HepG2 (cell line): ENCODE measurements around the gene SERPIND1. TPM values are rescaled to one million over a fixed set of nuclear protein-coding genes. Genes with fewer than 3 reads are reported as not detected.

Experiments used
- GMEB2 ChIP-seq: IDR thresholded peaks from 2 replicates; pipeline ENCODE4 v1.6.1; 2016; ENCODE audit warnings: missing biosample characterization, missing genetic modification reagents, low read depth
- KAT7 ChIP-seq: IDR thresholded peaks from 2 replicates; pipeline ENCODE4 v1.6.1; 2018; ENCODE audit warnings: borderline replicate concordance, missing compliant biosample characterization
- NCOA1 ChIP-seq: sonication (generic); formaldehyde crosslinking; IDR thresholded peaks from 2 replicates; pipeline ENCODE4 v1.9.0; 2021; ENCODE audit warnings: missing genetic modification reagents
- PAF1 ChIP-seq: IDR thresholded peaks from 2 replicates; pipeline ENCODE4 v1.6.1; 2016; ENCODE audit warnings: missing genetic modification reagents, missing compliant biosample characterization
- RBM22 ChIP-seq: fragments of 200-400 bp; formaldehyde crosslinking; optimal IDR thresholded peaks from 2 replicates; pipeline ENCODE3; 2017; ENCODE audit warnings: mild to moderate bottlenecking, low read length, moderate library complexity
- ZBTB40 ChIP-seq, 2 experiments: fragments of 450-650 bp in 1 of 2; sonication (generic) in 1 of 2; formaldehyde crosslinking in 1 of 2; IDR thresholded peaks; 2 replicates each; pipeline versions ENCODE4 v1.6.1 to v1.8.0; 2016 to 2022; ENCODE audit warnings: antibody characterized with exemption in 1 of 2, mild to moderate bottlenecking in 1 of 2, missing genetic modification reagents in 1 of 2
- ZNF687 ChIP-seq: sonication (generic); formaldehyde crosslinking; IDR thresholded peaks from 2 replicates; pipeline ENCODE4 v1.5.1; 2020; ENCODE audit warnings: mild to moderate bottlenecking, missing genetic modification reagents, moderate library complexity
- polyA plus RNA-seq, 8 experiments: library from polyadenylated mRNA; depleted of rRNA in 3 of 8; stranded (reverse) in 7 of 8; unstranded in 1 of 8; fragments of >200 nt; fragmentation: Illumina TruSeq in 4 of 8; extraction: Trizol in 4 of 8; gene quantifications; 2 replicates each; pipeline versions ENCODE4 v1.2.1 to v1.2.3, GENCODE V29; 2011 to 2016; ENCODE audit warnings: low read depth in 4 of 8, missing spikeins in 1 of 8, mixed read lengths in 1 of 8; ENCODE audit not compliant: insufficient read depth in 1 of 8
- total RNA-seq, 5 experiments: library from RNA; depleted of rRNA; stranded (reverse); fragments of >200 nt; fragmentation: Illumina TruSeq; extraction: Trizol; gene quantifications; 2 replicates each; pipeline ENCODE4 v1.2.3, GENCODE V29; 2016; ENCODE audit warnings: low read depth in 1 of 5

Gene SERPIND1
- total and polyA plus RNA-seq, 2 of the 13 experiments (the other 11 are each of a cell fraction or from before 2014, with no cell fraction given), result 111 to 350 TPM

GRCh38 chr22:20787746-20788626, 14.1 kb downstream of the SERPIND1 start (continued):
- TF ChIP-seq ZBTB40 (IDR thresholded peaks at IDR 0.05) (no peak), ZBTB40 (CRISPR knock-in tag; IDR thresholded peaks at IDR 0.05) (0 out of 2 replicates have a peak, but pooled peaks have one; percentile 33), GMEB2 (no peak), NCOA1 (0 out of 2 replicates have a peak, but pooled peaks have one; percentile 34), KAT7 (CRISPR knock-in tag) (no peak), RBM22 (peak; percentile 82), PAF1 (peak; percentile 79), ZNF687 (CRISPR knock-in tag) (peak; percentile 44)
